Peyer's patch (tissue), 4 donors: ENCODE data around the gene COQ9. TPM values are rescaled to one million over a fixed set of nuclear protein-coding genes. Genes with fewer than 3 reads are reported as not detected.

ENCODE experiments used
- DNase-seq, 3 donors: peaks; one replicate each; pipeline ENCODE4 v3.0.0-alpha.2; 2017 to 2019
- H3K27ac ChIP-seq, 4 donors: fragments of 200-600 bp; sonication (generic); one replicate each; pipeline ENCODE4 v1.5.1; 2016 to 2019
- H3K27me3 ChIP-seq, 2 donors: fragments of 200-600 bp; sonication (generic); one replicate each; pipeline ENCODE4 v1.5.1; 2019
- H3K36me3 ChIP-seq, 3 donors: fragments of 200-600 bp; sonication (generic); one replicate each; pipeline ENCODE4 v1.5.1; 2016 to 2019
- H3K4me1 ChIP-seq, 4 donors: fragments of 200-600 bp; sonication (generic); one replicate each; pipeline ENCODE4 v1.5.1; 2016 to 2019
- H3K4me3 ChIP-seq, 4 donors: fragments of 200-600 bp; sonication (generic); 1 replicate in 3 of 4; 2 replicates in 1 of 4; pipeline ENCODE4 v1.5.1; 2016 to 2019; ENCODE audit warnings: mild to moderate bottlenecking in 1 of 4
- H3K9me3 ChIP-seq, 4 donors: fragments of 200-600 bp; sonication (generic); one replicate each; pipeline ENCODE4 v1.5.1; 2016 to 2019; ENCODE audit warnings: mild to moderate bottlenecking in 1 of 4
- POLR2A ChIP-seq, 2 donors: fragments of 450-650 bp; IDR thresholded peaks; one replicate each; pipeline ENCODE4 v1.5.1; 2017; ENCODE audit warnings: antibody characterized with exemption in 2 of 2, mild to moderate bottlenecking in 2 of 2, moderate library complexity in 2 of 2
- total RNA-seq, 4 donors: library from RNA; depleted of rRNA; stranded (reverse); fragments of >200 nt; gene quantifications; one replicate each; pipeline ENCODE4 v1.1.0, GENCODE V29; 2016
- TF ChIP-seq, protein P1 (sequence below), 6 experiments: fragments of 450-650 bp in 4 of 6; fragments of 200-600 bp in 2 of 6; sonication (generic) in 1 of 6; IDR thresholded peaks; one replicate each; pipeline ENCODE4 v1.5.1; 2017 to 2019; ENCODE audit warnings: antibody characterized with exemption in 6 of 6, mild to moderate bottlenecking in 3 of 6, moderate library complexity in 1 of 6

The COQ9 gene
- total RNA-seq, 4 donors from 2014 or later: 87.5 to 154 (median 122) TPM

GRCh38 chr16:57480754-57481230, 33.5 kb downstream of the COQ9 start:
- Histone ChIP-seq H3K9me3 (no peaks in the 10 kb centered on the region), H3K4me1 (peaks cover 5 to 68% (median 13%) of the 10 kb centered on the region in 4 donors), H3K27ac (peak overlapping the region in 3 of 4 donors; percentile 67 to 94 (median 90)), H3K27me3 (no peaks in the 10 kb centered on the region), H3K36me3 (no peaks in the 10 kb centered on the region), H3K4me3 (no peak overlapping the region)
- DNase-seq: no peak
- TF ChIP-seq POLR2A (IDR thresholded peaks at IDR 0.05): no peak
- TF ChIP-seq, protein P1, sequence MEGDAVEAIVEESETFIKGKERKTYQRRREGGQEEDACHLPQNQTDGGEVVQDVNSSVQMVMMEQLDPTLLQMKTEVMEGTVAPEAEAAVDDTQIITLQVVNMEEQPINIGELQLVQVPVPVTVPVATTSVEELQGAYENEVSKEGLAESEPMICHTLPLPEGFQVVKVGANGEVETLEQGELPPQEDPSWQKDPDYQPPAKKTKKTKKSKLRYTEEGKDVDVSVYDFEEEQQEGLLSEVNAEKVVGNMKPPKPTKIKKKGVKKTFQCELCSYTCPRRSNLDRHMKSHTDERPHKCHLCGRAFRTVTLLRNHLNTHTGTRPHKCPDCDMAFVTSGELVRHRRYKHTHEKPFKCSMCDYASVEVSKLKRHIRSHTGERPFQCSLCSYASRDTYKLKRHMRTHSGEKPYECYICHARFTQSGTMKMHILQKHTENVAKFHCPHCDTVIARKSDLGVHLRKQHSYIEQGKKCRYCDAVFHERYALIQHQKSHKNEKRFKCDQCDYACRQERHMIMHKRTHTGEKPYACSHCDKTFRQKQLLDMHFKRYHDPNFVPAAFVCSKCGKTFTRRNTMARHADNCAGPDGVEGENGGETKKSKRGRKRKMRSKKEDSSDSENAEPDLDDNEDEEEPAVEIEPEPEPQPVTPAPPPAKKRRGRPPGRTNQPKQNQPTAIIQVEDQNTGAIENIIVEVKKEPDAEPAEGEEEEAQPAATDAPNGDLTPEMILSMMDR (IDR thresholded peaks at IDR 0.05): no peak

DNA sequence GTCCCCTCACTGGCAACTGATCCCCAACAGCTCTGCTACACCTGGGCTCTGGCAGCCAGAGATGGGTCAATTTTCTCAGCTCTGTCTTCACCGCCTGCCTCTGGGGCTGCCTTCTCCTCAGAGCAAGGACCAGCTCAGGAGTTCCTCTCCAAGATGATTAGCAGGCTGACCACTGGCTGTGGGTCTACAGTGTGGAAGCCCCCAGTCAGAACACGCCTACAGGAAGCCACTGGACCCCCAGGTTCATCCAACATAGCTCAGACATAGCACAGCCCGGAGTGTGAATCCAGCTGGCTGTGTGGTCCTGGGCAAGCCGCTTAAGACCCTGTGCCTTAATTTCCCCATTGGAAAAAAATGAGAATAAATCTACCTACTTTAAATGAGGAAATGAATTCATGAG, 34.1 kb downstream of the COQ9 start:
- Histone ChIP-seq H3K27ac (peak overlapping the region in 1 of 4 donors; percentile 94), H3K9me3 (no peaks in the 10 kb centered on the region), H3K4me1 (peaks cover 2 to 63% (median 13%) of the 10 kb centered on the region in 4 donors), H3K27me3 (no peaks in the 10 kb centered on the region), H3K36me3 (no peaks in the 10 kb centered on the region), H3K4me3 (no peak overlapping the region)
- no peak for DNase-seq
- TF ChIP-seq POLR2A (IDR thresholded peaks at IDR 0.05): no peak
- TF ChIP-seq, protein P1 (IDR thresholded peaks at IDR 0.05): no peak

DNA sequence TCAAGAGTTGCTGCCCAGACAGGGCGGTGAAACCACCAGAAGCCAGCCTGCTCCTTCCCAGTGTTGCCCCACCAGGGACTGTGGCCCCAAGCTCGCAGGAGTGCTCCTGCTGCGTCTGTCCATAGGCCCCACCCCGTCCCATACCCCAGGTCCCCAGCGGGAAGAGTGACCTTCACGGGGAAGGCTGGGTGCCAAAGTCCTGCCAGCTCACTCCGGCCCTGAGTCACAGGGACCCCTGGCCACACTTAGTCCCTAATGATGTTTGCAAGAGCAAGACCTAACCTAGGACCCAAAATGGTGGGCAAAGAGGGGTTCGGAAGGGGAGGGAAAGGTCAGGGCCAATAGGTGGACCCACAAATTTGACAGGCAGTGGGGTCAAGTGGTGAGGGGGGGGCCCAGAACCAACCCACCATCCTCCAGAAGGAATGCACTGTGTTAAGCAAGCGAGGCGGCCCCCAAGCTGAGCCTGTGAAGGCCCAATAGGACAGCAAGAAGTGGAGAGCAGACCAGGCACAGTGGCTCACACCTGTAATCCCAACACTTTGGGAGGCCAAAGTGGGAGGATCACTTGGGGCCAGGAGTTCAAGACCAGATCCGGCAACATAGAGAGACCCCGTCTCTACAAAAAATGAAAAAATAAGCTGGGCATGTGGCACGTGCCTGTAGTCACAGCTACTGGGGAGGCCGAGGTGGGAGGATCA, 35.7 kb downstream of the COQ9 start:
- H3K4me3 ChIP-seq: no peak overlapping the region
- no peak for TF ChIP-seq POLR2A (IDR thresholded peaks at IDR 0.05)
- TF ChIP-seq, protein P1 (IDR thresholded peaks at IDR 0.05): no peak
- H3K27ac ChIP-seq: no peak overlapping the region
- DNase-seq: peak in 1 of 3 donors; percentile 58
- peaks cover 5 to 55% (median 12%) of the 10 kb centered on the region in 4 donors for H3K4me1 ChIP-seq
- H3K27me3 ChIP-seq: no peaks in the 10 kb centered on the region
- H3K36me3 ChIP-seq: no peaks in the 10 kb centered on the region
- H3K9me3 ChIP-seq: no peaks in the 10 kb centered on the region

DNA sequence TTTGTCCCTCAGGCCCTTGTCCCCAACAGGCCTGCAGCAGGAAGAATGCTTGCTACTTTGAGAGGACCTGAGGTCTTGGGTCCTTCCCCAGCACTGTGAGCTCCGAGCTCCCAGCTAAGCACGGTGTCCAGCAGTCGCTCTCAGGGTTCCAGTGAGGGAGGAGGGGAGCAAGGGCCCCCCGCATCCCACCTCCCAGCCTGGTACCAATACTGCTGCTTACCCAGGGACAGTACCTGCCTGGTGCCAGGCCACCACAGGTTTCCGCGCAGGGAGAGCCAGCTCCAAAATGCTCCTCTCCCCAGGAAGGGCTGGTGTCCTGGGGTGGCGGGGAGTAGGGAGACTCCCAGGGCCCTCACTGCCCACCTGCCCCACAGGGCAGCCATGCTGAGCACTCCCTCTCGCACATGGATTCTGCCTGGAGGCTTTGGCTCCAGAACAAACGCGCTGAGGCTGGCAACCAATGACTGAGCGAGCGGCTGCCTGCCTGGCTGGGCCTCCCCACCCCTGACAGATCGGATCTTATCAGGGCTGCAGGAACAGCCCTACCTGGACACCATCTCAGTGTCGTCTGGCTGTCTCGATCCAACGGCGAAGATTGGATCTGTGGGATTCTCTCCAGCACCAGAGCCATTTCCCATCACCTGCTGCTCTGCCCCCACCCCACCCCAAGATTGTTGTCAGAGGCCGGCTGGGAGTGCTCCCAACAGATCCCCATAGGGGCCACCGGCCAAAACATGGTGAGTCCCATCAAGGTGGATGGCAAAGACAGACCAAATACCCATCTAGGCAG, 36.6 kb downstream of the COQ9 start:
- TF ChIP-seq, protein P1 (IDR thresholded peaks at IDR 0.05): no peak
- peak in 1 of 2 donors; percentile 16 for TF ChIP-seq POLR2A (IDR thresholded peaks at IDR 0.05)
- DNase-seq: no peak
- Histone ChIP-seq H3K36me3 (no peaks in the 10 kb centered on the region), H3K27me3 (no peaks in the 10 kb centered on the region), H3K4me1 (peaks cover 4 to 47% (median 8%) of the 10 kb centered on the region in 4 donors), H3K4me3 (no peak overlapping the region), H3K27ac (peak overlapping the region in 1 of 4 donors; percentile 89), H3K9me3 (no peaks in the 10 kb centered on the region)

DNA sequence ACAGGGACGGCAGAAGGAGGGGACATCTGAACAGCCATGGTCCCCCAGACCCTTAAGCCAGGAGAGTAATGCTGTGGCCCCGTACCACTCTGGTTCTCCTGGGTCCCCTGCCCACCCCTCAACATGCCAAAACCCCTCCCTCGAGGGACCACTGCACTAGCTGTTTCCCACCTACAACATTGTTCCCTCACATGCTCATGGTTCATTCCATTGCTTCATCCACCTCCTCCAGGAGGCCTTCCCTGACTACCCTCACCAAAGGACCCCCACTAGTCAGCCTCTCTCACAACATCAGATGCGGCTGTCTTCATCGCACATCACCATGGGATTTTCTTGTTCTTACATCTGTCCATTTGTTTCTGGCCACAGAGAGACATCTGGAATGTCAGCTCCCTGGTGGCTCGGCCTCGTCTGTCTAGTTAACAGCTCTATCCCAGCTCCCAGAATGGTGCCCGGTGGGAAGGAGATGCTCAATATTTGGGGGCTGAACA, 37.3 kb downstream of the COQ9 start:
- Histone ChIP-seq H3K4me1 (peaks cover 4 to 40% (median 5%) of the 10 kb centered on the region in 4 donors), H3K27me3 (no peaks in the 10 kb centered on the region), H3K36me3 (no peaks in the 10 kb centered on the region), H3K4me3 (peak overlapping the region in 2 of 4 donors; percentile 74 to 97), H3K9me3 (no peaks in the 10 kb centered on the region), H3K27ac (peak overlapping the region in 1 of 4 donors; percentile 89)
- DNase-seq: no peak
- TF ChIP-seq, protein P1 (IDR thresholded peaks at IDR 0.05): no peak
- TF ChIP-seq POLR2A (IDR thresholded peaks at IDR 0.05): no peak
